ENCODE measurements around the gene GRIN1.
"Not testable (repeated sequence)": the region's sequence is repeated elsewhere in the genome, so short reads cannot be mapped to it uniquely, and the experiment has no call there.

Gene GRIN1

DNA sequence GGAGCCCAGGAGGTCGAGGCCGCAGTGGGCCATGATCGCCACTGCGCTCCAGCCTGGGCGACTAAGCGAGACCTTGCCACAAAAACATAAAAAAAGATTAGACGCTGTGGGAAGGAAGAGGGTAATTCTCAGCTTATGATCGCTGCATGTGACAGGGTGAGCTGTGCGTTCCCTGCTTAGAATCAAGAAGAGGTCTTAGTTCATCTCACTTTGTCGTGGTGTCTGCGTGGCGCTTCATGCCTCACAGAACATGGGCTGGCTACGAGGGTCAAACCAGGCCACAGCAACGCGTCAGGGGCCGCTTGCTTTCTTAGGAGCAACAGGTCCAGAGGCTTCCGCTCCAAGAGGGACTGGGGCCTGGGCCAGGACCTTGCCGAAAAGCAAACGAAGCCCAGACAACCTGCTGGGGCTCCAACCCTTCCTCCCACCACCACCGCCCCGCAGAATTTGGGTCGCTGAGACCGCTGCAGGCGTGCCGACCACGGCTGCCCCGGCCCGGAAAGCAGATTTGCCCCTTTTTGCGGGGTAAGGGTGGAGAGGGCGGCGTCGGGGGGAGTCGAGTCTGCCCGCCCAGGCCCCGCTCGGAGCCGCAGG, 10.0 kb upstream of the GRIN1 start:
- DNase-seq: no peak

DNA sequence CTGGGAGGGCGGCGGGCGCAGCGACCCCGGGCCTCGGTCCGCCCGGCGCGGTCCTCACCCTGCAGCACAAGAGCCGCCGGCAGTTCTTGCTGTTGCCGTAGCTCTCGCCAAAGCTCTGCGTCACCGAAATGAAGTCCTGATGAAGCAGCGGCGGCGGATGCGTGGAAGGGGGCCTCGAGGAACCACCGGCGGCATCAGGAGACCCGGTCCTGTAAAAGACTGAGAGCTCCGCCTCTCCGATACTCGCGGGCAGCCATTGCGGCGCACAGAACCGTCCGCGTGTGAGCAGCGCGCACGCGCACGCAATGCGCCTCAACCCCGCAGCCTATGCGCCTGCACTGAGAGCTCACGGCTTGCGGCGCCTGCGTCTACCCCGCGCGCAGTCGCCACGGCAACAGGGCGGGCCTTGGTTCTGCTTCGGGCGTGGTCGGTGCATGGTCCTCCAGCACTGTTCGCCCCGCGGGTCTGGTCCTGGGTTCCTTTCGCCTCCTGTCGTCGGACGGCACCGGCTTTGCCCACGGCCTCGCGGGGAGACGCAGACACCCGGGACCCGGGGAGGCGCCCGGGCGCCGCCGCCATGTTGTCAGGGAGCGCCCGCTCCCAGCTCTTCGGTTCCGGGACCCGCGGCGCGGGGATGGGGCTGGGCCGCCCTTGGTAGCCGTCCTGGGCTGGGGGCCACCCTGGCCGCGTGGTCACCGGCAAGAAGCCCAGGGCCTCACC, 9.3 kb upstream of the GRIN1 start:
- DNase-seq: peak; percentile 89

DNA sequence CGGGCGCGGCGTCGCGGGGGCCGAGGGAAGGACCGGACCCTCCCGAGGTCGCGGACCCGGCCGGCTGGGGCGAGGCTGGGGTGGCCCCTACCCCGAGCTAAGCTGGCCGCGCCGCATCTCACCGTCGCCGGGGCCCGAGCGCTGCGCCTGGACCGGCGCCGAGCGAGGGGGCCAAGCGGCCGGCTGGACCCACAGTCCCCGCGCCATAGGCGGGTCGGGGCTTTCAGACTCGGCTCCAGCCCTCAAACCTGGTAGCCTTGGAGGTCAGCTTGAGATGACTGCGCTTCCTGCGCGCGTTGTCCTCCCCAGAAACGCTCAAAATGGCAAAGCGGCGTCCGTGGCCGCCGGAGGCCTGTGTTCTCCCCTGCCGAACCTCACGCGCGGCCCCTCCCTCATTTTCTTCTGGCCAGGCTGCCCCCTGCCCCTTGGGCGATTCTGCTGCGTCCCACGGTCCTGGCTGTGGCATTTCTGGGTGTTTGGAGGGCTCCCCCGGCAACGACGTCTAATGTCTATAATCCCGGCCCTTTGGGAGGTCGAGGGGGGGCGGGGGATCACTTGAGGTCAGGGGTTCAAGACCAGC, 8.7 kb upstream of the GRIN1 start:
- peak; percentile 16 for DNase-seq

DNA sequence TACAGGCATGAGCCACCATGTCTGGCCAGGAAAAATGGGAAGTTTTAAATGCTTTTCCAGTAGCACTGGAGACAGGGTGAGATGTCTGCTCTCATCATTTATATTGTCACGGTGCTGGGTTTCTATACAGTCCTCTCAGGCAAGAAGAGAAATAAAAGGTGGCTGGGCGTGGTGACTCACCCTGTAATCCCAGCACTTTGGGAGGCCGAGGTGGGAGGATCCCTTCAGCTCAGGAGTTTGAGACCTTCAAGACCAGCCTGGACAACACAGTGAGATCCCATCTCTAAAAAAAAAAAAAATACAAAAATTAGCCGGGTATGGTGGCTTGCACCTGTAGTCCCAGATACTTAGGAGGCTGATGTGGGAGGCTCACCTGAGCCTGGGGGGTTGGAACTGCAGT, 4.8 kb upstream of the GRIN1 start:
- DNase-seq: no peak

DNA sequence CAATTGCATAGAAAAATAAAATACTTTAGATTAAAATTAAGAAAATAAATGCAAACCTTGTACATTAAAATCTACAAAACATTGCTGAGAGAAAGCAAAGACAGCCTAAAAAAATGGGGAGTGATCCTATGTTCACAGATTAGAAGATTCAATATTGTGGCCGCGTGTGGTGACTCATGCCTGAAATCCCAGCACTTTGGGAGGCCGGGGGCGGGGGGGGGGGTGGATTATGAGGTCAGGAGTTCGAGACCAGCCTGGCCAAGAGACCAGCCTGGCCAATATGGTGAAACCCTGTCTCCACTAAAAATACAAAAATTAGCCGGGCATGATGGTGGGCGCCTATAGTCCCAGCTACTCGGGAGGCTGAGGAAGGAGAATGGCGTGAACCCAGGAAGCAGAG, 3.8 kb upstream of the GRIN1 start:
- DNase-seq: not testable (repeated sequence)

DNA sequence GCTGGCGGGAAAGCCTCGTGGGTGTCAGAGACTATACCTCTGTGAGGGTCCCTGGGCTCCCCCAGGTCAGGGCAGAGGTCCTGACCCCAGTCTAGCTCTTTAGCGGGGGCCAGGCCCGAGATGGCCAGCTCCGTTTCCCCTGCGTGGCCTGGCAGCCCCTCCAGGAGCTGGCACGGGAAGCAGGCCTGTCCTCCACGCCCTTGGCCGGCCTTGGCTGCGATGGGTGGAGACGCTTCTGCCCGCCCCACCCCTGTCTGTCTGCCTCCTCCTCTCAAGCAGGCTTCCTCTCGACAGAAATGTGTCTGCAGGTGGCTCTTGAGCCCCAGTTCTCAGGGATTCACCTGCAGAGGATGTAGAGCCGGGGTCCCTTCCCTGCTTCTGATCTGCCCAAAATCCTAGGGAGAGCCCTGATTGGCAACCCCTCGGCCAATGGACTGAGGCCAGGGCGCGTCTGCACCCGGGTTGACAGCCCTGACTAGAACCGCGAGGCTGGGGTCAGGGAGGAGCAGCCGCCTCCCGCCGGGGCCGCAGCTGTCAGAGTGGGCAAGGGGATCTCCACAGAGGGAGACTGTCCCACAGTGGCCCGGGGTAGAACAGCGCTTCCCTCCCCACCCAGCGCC, 2.6 kb upstream of the GRIN1 start:
- DNase-seq: no peak

DNA sequence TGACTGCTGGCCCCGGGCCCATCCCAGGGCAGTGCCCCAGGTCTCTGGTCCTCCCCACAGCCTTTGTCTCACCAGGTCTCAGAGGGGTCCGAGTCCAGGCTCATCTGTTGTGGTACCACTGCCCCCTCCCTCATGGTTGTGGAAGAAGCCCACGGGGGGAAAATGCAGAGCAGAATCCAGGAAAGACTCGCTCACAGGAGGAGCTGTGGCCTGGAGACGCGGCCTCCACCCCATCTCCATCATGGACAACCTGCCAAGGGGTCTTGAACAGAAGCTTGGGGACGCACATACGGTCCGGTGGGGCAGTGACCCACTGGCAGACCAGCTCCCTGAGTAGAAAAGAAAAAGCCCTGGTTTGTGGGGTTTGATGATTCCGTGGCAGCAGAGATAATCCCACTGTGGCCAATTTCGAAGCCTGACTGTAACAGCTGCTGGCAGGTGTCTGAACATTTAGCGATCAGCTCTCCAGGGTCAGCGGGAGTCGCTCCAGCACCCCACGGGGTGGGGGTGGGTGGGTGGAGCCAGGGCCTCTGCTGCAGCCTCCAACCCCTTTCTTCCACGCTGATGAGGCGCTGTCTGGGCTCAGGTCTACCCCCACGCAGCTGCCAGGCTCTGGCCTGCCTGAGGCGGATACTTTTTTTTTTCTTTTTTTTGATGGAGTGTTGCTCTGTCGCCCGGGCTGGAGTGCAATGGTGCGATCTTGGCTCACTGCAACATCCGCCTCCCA, 1.9 kb upstream of the GRIN1 start:
- DNase-seq: no peak

DNA sequence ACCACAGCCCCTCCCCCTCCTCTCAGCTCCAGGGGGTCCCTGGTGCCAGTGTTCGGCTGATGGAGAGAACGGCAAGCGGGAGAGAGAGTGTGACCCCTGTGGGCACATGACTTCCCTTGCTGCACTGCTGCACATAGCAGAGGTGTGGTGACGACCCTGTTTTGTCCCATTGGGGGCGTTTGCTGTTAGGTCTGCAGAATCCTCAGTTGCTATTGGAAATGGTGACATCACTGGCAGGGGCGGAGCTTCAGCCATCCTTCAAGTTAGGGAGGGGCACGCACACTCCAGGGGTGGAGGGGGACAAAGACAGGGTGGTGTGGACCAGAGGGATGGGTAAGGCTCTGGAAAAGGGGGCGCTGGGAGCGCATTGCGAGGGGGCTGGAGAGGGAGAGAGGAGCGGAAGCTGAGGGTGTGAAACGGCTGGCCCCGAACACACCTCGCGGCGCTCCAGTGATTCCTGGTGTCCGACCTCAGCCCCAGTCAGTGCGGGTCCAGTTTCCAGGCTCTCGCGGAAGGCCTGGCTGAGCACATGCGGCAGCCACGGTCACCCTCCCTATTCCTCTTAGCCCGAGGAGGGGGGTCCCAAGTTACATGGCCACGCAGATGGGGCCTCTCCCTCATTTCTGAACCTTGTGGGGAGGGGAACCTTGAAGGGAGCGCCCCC, 764 bp upstream of the GRIN1 start:
- no peak for DNase-seq

DNA sequence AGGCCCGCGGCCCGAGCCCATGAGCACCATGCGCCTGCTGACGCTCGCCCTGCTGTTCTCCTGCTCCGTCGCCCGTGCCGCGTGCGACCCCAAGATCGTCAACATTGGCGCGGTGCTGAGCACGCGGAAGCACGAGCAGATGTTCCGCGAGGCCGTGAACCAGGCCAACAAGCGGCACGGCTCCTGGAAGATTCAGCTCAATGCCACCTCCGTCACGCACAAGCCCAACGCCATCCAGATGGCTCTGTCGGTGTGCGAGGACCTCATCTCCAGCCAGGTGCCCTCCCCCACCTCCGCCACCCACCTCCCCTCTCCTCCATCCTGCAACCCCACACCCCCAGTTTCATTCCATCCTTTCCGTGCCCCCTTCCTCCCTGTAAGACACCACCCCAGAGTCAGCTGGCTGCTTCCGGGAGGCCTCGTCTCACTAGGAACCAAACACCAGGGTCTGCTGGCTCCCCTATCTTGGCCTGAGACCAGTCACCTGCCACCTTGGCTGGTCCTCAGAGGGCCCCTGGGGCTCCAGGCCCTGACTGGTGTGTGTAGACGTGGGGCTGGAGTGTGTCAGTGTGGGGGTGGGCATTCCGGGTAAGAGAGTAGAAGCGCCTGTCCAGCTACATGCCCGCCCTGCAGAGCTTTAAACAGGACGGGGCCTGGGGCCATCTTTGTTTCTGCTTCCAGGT, 655 bp downstream of the GRIN1 start:
- DNase-seq: no peak

DNA sequence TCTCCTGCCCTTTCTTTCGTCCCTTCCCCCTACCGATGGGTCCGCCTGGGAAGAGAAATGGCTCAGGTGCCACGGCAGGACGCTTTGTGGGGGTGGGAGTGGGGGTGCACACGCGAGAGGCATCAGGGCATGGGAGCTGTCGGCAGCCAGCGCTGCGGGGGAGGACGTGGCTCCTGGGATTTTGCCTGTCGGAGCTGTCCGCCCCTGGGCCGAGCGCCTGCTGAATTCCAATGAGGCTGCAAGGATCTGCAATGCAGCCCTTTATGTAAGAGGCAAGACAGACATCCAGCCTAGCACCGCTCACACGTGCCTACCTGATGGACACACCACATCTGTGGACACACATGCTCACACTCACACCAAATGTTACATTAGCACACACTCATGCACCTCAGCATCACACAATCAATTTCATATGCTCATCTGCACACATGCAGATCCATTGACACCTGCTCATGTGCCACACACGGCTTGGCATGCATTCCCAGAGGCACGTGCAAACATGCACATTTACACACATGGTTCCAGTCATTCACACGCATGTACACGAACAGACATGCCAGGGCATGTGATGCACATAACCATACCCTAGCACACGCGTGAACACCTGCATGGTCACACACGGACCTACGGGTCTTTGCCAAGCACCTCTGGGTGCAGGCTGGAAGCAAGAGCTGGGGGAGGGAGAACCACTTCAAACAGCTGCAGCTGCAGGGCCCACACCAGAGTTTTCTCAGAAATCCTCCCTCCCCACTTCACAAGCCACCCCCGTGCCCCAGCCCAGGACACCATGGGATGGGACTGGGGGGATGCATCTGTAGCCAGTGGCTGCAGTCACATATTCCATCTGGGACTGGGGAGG, 1.4 kb downstream of the GRIN1 start:
- no peak for DNase-seq

DNA sequence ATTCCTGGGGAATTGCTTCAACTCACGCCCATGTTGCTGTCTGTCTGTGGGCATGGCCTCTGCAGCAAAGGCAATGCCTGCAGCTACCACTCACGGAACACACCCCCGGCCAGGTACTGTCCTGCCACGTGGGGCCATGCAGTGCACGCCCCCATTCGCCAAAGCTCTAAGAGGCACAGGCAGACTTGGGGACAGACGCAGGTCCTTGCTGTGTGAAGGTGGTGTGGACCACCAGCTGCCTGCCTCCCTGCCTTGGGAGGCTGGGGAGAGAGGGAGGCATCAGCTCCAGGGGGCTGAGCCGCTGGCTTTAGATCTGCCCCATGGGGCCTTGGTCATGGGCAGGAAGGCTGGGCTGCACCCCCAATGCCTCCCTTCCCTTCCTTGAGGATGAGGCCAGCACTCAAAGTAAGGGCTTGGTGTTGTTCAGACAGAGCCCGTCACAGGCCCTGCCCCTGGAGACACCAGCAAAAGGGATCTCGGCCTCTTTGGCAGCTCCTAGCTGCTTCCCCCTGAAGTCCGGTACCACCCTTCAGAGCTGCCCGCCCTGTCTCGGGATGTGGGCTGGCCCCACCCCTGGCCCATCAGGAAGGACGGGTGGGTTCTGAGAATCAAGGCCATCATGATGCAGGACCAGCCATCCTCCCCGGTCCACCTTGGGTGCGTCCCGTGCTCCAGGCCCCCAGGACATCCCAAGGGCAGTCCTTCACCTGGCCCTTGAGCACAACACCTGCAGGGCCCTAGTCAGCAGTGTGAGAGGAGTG, 2.3 kb downstream of the GRIN1 start:
- DNase-seq: no peak

DNA sequence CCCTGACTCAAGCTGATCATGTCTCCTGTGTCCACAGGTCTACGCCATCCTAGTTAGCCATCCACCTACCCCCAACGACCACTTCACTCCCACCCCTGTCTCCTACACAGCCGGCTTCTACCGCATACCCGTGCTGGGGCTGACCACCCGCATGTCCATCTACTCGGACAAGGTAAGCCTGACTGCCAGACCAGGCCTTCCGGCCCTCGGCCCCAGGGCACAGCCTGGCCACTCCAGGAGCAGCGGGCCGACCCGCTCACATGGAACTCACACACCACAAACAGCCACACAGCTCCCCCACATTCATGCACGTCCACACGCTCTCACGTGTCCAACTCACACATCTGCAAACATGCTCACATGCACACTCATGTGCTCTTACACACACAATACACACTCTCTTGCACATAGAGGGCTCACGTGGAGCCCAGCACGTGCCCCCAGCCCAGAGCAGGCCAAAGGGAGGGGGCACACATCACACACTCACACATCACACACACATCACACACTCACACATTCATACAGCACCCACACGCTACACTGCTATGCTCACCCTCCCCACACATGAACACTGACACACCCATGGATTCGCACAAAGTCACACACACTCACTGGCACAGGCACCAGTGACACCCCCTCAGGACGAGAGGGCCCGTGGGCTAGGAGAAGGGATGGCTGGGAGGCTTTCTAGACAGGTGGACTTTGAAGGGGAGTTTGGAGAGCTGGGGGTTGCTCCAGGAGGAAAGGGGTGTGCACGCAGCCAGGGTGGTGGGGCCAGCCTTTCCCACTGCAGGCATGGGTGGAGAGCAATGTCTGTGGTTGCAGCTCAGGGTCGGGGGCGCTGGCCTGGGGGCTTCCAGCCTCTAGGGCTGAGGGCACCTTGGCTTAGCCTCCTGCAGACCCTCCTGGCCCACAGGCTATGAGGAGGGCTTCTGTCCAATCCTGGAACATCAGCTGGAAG, 3.3 kb downstream of the GRIN1 start:
- DNase-seq: no peak

DNA sequence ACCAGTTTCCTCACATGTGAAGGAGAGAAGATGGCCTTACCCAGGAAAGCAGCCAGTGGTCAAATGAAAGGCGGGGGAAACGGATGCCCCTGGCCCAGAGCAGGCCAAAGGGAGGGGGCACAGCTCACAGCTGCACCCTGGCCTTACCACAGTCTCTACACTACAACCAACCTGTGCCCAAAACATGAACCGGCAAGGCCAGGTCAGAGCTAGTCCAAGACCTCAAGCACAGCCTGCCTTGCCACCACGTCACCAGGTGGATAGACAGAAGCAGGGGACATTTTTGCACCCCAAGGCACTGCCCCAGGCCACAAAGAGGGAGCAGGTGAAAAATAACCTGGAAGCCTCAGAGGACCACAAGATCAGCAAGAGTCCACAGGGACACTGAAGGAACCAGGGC, 4.5 kb downstream of the GRIN1 start:
- no peak for DNase-seq

DNA sequence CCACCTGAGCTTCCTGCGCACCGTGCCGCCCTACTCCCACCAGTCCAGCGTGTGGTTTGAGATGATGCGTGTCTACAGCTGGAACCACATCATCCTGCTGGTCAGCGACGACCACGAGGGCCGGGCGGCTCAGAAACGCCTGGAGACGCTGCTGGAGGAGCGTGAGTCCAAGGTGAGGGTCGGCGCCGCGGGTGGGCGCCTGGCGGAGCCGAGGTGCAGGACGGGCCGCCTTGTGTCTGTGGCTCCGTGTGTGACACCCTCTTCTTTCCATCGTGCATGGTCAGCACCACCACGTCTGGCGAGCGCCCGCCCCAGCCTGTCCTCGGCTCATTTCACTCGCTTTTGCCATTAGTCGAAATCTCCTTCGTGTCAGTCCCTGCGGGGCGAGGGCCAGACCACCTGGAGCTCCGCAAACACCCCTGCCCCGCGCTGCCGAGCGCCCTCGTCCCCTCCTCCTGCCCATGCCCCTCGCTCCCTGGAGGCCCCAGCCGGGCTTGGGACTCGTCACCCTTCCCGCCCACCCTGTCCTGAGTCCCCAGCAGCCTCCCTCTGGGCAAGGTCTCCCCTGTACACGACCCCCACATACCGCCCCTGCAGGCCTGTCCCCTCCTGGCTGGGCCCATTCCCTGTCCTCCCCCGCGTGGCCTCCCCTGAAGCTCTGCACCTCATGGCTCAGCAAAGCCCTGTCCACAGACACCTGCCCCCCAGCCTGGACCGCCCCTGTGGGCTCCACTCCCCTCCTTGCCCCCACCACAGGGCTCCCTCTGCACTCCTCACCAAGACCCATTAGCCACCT, 7.0 kb downstream of the GRIN1 start:
- no peak for DNase-seq

DNA sequence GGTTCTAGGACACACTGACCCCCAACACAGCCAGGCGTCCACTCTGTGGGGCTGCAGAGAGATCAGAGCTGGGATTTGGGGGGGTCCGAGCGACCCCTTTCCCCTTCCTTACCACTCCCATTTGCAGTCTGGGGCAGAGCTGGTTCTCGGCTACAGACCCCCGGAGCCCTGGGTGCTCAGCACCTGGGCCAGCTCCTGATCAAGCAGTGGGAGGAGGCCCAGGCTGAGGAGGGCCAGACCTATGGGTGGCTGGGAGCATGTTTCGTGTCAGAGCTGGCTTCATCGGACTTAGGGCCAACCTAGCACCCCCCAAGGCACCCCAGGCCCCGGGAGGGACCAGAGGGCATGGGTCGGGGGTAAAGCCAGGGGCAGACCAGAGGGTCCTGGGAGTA, 7.6 kb downstream of the GRIN1 start:
- no peak for DNase-seq

DNA sequence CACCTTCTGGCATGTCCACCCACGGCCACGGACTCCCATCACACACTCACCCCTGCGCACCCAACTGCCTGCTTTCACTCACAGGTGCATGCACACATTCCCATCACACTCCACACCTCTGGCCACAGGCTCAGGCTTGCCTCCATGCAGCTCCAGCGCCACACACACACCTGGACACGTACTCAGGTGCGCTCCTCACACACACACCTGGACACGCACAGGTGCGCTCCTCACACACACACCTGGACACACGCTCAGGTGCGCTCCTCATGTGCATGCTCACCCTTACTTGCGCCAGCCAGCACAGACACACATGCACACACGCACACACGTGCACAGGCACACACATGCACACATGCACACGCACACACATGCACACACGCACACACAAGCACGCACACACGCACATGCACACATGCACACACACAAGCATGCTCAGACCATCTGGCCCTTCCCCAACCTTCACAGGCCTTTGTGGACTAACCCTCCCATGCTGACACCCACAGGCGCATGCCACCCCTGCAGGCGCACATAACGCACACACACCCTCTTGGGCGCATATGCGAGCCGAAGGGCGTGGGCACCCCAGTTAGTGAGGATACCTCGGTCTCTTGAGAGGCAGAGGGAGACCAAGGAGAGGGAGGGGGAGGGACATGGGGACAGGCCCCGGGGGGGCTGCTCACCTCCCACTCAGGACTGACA, 8.3 kb downstream of the GRIN1 start:
- no peak for DNase-seq

DNA sequence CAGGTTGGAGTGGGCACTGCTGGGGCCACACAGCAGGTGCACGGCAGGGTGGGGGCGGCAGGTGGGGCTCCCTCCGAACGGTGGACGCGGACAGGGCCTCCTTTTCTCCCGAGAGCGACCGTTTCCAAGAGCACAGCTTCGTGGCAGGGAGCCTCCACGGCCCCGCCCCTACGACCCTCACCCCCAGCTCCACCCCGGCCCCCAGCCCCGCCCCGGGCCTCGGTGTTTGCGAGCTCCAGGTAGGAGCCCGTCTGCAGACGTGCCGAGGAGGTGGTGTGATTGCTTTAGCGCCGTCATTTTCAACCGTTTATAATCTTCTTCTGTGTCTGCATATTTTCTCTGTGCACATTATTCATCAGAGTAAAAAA, 8.8 kb downstream of the GRIN1 start:
- no peak for DNase-seq

DNA sequence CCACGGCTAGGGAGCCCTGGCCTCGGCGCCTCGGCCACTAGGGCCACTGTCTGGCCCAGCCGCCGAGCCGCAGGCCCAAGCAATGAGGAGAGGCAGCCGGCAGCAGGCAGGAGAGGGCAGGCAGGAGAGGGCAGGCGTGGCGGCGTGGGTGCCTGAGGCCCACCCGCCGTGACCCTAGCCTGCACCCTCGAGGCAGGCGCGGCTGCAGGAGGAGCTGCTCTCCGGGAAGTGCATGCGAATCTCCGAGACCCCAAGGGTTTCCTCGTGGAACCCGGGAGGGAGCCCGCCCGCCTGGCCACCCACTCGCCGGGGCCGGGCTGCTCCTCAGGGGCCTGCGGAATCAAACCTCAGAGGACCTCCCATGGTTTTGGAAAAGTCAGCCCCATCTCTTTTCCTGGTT, 9.3 kb downstream of the GRIN1 start:
- DNase-seq: no peak
